Non-pigmented ciliary epithelial cell (primary cell): ENCODE data around the gene AACS.
"Not testable (repeated sequence)": the region's sequence is repeated elsewhere in the genome, so short reads cannot be mapped to it uniquely, and the experiment has no call there.

ENCODE experiments used
- DNase-seq: peaks from one replicate; pipeline ENCODE4 v3.0.0-alpha.2; 2010; ENCODE audit warnings: low read depth

AACS gene

GRCh38 chr12:125092108-125092871, 27.1 kb downstream of the AACS start:
- DNase-seq = no peak

GRCh38 chr12:125092872-125093680, 27.8 kb downstream of the AACS start:
- DNase-seq = no peak

DNA sequence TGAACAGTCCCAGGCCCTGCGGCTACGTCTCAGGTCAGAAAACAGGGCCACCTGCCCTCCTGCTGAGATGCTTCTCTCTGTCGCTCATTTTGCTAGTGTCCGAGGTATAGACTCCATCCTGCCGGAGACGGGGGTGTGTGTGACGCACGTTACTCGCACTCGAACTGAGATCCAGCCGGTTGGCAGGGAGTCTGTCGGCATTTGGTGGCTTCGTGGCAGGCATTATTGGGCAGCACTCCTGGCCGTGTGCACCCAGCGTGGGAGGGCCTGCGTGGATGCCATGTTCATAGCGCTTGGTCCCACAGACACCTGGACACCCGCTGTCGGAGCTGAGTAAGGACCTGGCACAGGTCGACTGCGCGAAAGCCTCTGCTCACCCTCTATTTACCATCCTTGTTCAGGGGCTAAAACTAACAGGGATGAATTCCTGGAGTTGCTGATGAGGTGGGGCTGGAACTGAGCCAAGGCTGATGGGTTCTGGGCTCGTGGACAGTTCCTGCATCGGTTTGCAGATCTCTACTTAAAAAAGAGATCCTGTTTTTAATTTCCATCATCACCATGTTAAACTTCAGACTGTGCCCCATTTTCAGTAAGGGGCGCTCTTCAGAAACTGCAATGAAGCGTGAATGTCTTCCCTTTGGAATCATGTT, 28.6 kb downstream of the AACS start:
- DNase-seq = no peak

DNA sequence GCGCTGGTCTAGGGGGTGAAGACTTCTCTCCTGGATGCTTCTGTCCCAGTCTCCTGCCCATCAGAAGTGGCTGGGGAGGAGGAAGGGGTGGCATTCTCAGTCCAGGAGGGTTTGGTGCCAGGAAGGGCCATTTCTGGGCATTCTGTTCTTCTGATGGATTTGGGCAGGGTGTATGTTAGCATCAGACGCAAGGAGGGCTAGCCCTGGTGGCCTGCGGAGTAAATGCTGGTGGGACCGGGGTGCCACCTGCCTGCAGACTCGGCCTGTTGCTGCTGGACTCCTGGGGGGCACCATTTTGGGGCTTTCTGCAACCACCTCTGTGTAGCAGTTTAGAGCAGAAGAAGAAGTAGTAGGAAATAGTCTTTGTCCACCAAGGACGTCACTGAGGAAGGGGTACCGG, 31.7 kb downstream of the AACS start:
- no peak for DNase-seq

GRCh38 chr12:125097427-125097826, 32.2 kb downstream of the AACS start:
- DNase-seq = no peak

DNA sequence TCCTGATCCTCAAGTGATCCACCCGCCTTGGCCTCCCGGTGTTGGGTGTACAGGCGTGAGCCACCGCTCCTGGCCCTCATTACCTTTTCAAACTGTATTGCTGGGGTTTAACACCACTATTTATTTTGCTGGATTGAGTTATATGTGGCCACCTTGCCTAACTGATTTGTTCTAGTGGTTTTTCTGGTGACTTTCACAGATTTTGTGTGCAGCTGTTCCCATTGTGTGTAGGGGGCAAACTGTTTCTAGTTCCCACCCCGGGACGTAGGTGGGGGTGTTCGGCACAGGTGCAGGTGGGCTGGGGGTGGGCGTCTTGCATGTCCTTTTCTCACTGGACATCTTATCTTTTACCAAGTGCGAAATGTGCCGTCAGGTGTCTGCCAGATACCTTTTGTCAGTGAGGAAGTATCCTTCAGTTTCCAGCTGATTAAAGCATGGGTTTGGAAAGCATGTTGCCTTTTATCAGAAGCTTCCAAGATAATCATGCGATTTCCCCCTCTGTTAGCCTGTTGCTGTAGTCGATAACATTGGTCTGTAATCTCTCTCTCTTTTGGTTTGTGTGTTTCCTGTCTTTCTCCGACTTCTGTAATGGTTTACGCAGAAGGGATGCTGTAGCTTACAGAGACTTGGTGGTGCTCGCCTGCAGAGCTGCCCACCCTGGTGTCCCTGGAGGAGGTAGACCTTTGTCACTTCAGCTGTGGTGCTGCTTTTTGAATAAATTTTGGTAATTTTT, 33.6 kb downstream of the AACS start:
- no peak for DNase-seq

DNA sequence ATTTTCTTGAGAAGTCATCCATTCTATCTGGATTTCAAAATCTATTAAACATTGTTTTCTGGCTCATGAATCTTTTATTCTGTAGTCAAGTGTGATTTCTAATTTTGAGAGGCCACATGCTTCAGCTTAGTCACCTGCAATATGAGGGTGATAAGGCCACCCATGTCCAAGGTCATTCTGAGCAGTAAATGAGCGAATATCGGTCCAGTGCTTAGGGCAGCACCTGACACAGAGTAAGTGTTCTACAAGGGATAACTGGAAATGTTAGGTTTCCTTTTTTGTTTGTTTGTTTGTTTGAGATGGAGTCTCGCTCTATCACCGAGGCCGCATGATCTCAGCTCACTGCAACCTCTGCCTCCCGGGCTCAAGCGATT, 34.2 kb downstream of the AACS start:
- DNase-seq = no peak

DNA sequence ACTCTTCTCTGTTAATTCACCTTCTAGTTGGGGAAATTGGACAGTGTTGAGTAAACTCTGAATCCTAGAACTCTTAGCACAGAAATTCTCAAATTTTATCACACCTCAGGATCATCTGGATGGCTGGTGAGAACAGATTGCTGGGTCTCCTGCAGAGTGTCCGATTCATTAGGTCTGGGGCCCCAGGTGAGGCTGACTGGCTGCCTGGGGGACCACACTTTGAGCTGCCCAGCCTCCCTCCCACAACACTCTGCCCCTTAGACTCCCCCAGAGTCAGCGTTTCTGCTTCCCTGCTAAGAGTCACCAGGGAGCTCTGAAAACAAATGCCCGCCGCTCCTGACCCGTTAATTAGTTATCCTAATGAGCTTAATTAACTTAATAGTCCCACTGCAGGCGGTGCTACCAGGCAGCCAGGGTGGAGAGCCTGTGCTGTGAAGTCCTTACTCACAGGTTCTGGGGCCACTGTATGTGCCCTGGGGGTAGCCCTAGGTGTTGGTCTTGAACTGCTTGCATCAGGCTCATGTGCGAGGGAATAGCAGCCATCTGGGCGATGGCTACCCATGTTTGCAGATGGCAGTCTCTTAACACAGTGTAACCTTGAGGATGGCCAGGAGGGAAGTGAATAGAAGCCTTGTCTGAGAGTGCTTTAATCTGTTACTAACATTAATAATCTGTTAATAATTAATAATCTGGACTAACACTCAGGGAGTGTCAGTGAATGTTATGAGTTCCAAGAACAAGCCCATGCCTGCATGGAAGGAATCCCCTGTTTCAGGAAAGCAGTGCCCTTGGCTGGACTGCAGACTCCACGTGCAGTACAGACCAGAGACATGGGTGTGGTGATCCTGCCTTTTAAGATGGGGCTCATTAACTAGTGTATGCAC, 35.6 kb downstream of the AACS start:
- no peak for DNase-seq

GRCh38 chr12:125104982-125105381, 39.7 kb downstream of the AACS start:
- no peak for DNase-seq

GRCh38 chr12:125105600-125105999, 40.4 kb downstream of the AACS start:
- DNase-seq = no peak

DNA sequence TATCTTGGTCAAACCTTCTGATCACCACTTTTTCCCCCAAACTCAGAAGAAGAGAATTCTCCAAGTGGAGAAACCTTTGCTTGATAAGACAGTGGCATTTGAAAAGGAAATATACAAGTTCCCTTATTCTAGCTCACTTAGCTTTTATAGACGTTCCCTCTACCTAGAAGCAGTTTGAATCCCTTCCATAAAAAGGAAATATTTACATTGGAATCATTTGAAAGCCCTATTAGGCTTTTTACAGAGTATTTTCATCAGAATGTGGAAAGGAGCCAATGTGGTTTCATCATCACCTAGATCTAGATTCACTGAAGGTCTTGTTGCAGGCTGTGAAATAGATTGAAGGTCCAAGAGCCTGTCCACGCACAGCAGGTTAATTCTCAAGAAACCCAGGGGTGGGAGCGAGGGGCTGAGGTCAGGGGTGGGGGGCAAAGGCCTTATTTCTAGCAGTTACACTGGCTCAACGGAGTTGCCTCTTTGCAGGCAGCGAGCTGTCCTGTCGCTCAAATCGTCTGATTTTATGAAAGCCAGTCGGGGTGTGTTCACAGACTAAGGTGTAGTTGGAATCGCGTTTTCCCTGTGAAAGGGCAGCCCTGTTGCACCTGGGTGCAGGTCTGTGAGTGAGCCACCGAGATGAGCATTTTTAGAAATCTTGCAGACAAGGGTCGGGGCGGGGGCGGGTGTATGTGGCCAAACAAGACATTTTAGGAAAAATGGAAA, 45.6 kb downstream of the AACS start:
- DNase-seq = no peak

DNA sequence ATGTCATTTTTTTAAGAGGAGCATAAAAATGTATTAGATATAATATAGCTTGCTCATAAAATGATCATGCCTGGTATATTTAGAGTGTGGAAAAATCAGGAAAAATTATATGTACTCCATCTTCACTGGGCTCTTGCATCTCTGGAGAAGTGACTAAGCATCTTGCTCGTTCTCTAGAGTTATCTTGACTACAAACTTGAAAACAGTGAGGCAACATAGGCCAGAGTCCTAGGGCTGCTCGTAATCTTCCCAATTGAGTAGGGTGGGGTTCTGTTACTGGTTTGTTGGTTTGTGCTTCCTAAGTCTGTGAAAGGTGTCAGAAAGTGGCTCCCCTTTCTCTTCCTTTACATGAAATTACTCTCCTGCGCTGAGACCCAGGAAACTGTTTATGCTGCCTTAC, 46.2 kb downstream of the AACS start:
- no peak for DNase-seq

DNA sequence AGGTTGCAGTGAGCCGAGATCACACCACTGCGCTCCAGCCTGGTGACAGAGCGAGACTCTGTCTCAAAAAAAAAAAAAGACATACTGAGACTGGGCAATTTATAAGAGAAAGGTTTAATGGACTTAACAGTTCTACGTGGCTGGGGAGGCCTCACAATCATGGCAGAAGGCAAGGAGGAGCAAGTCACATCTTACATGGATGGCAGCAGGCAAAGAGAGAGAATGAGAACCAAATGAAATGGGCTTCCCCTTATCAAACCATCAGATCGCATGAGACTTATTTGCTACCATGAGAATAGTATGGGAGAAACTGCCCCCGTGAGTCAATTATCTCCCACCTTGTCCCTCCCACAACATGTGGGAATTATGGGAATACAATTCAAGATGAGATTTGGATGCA, 47.4 kb downstream of the AACS start:
- not testable (repeated sequence) for DNase-seq

- no peak for DNase-seq
Observed at GRCh38 chr12:125113263-125113662, 48.0 kb downstream of the AACS start.

- DNase-seq = no peak
Observed at GRCh38 chr12:125113789-125114188, 48.6 kb downstream of the AACS start.

DNA sequence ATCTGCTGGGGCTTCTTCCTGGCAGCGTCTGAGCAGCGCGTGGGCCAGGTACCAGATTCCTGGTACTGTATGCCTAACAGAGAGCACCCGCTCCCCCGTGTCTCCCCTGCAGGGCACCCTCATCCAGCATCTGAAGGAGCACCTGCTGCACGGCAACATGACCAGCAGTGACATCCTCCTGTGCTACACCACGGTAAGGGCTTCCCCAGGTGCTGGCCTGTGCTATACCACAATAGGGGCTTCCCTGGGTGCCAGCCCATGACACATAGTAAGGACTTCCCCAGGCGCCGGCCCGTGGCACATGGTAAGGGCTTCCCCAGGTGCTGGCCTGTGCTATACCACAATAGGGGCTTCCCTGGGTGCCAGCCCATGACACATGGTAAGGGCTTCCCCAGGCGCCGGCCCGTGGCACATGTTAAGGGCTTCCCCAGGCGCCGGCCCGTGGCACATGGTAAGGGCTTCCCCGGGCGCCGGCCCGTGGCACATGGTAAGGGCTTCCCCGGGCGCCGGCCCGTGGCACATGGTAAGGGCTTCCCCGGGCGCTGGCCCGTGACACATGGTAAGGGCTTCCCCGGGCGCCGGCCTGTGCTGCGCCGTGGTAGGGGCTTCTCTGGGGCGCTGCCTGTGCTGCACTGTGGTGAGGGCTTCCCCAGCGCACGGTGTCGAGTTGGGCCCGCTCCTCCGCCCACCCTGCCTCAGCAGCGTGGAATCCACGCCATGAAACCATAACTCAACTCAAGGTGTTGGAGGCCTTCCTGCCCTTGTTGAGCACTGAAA, 49.3 kb downstream of the AACS start:
- no peak for DNase-seq

DNA sequence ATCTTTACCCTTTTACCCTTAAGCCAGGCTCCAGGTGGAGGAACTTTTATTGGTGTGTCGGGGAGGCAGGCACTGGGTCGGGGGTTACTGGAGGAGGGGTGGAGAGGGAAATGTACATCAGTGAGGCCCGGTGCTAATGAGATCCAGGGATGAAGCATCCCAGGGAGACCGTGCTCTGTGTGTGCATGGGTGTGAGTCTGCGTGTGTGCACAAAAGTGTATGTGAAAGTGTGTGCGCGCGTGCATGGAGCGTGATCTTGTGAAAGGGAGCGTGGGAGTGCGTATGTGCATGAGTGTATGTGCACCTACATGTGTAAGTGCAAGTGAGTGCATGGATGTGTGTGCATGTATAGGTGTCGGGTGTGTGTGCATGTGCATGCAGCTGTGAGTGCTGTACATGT, 55.3 kb downstream of the AACS start:
- DNase-seq = no peak

- DNase-seq = no peak
Observed at GRCh38 chr12:125121106-125121505, 55.9 kb downstream of the AACS start.

GRCh38 chr12:125122668-125123067, 57.4 kb downstream of the AACS start:
- no peak for DNase-seq
